Jurkat, Clone E6-1 (cell line): ENCODE results near the gene NCKAP5.

Experiments used
- DNase-seq: peaks from one replicate; pipeline ENCODE4 v3.0.0-alpha.2; 2011; ENCODE audit warnings: low read depth, low spot score
- H3K4me3 ChIP-seq: 2 replicates; pipeline ENCODE4 v1.5.1; 2011; ENCODE audit warnings: mild to moderate bottlenecking, low read length, control low read depth, moderate library complexity

Gene NCKAP5

DNA sequence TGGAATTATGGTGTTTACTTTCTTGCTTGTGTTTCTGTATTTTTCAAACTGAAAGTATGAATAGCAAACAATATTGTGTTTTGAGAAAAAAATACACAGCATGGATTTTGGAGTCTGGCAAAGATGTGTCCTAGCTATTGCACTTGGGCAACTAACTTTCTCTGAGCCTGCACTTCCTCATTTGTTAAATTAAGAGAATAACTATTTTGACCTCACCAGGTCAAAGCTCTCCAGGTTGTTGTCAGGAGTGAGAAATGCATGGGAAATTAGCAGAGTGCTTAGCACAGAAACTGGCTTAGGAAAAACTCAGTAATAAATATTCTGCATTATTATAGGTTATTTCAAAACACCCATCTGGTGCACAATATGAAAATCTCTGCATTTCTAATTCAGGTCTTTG, 926.4 kb downstream of the NCKAP5 start:
- DNase-seq: no peak
- no peak overlapping the region for H3K4me3 ChIP-seq

DNA sequence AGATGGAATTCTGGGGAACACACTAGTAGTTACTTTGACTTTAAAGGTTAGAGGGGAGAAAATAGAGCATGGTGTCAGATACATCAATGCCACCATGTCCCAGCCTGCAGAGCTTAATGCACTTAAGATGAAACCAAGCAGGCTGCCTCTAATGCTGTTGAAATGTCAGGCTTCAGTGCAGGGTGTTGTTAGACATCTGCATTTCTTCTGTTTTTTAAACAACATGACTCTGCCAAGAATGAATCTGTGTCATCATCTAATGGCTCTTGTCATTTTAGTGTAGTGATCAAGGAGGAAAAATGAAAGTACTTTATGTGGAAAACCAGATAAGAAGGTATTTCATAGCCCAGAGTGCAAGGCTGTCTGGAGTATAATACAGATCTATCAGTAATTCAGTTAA, 928.1 kb downstream of the NCKAP5 start:
- DNase-seq: no peak
- H3K4me3 ChIP-seq: no peak overlapping the region

DNA sequence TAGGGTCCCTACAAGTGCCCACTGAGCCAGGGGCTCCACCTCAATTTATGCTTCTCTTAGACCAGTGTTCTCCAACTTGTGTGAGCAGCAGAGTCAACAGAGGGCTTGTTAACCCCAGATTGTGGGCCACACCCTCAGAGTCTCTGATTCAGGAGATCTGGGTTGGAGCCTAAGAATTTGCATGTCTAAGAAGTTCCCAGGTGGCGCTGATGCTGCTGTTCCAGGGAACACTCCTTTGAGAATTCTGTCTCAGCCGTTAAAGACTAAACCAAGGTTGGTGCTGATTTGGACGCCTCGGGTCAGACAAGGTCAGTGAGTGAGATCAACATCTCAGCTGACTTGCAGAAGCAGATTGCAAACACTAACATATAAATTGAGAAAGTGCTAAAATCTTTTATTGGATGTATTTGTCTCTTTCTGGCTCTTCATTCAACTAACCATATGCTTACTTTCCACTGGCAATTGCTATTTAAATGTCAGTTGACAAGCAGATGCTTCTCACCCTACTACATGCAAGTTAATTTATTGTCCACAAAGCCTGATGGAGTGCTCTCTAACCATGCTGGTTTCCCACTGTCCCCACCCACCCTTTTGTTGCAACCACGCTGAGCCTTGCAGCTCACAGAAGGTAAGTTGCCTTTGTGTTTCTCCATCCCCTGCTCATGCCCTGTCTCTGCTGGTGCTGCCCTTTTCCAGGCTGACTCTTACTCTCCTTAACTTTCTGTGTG, 929.8 kb downstream of the NCKAP5 start:
- no peak for DNase-seq
- H3K4me3 ChIP-seq: no peak overlapping the region

DNA sequence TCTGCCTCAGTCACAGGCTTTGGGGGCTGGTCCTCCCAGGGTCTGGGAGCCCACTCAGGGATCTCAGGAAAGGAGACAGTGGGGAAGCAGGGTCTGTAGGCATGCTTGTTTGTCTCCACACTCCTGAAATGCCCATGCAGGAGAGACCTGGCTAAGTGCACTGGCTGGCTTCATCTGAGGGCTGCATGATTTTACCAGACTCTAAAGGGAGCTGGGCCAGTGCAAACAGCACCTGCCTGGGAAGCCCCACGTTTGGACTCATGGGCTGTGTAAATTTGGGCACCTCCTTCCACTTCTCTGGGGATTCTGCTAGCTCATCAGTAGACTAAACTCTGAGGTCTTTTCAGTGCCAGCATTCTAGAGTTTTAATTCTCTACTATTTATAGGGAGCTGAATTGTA, 931.9 kb downstream of the NCKAP5 start:
- DNase-seq: no peak
- no peak overlapping the region for H3K4me3 ChIP-seq

DNA sequence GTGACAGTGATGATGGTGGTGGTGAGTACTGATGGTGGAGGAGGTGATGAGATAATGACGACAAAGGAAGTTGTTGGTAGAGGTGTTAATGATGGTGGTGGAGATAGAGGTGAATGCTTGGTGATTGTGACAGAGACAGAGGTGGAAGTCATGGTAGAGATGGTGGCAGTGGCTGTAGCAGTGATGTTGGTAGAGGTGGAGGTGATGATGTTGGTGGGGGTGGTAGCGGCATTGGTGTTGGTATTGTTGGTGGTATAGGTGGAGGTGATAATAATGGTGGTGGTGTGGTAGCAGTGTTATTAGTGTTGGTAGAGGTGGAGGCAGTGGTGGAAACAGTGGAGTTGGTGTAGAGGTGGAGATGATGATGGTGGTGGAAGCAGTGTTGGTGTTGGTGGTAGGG, 934.6 kb downstream of the NCKAP5 start:
- no peak for DNase-seq
- no peak overlapping the region for H3K4me3 ChIP-seq

DNA sequence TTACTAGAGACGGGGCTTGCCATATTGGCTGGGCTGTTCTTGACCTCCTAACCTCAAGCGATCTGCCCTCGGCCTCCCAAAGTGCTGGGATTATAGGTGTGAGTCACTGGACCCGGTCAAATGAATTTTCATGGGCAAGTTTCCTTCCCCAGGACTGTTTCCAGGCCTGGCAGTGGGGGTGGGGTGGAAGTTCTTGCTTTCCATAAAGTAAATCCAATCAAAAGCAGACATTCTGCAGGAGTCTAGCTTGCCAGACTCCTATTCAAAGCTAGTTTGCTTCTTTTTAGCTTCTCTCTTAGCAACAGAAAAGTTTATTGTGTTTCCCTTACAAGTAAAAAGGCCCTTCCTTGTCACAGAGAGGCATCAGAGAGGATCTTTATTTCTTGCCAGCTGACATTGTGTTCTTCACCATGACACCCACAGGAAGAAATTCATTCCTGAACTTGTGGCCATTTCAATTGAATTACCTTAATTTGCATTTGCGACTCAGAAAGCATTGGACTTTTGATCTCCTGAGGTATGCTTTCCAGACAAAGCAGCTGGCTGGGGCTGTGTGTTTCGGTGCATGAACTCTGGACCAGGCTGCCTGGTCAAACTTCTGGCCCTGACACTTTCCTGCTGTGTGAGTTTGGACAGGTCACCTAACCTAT, 936.1 kb downstream of the NCKAP5 start:
- no peak for DNase-seq
- H3K4me3 ChIP-seq: no peak overlapping the region

DNA sequence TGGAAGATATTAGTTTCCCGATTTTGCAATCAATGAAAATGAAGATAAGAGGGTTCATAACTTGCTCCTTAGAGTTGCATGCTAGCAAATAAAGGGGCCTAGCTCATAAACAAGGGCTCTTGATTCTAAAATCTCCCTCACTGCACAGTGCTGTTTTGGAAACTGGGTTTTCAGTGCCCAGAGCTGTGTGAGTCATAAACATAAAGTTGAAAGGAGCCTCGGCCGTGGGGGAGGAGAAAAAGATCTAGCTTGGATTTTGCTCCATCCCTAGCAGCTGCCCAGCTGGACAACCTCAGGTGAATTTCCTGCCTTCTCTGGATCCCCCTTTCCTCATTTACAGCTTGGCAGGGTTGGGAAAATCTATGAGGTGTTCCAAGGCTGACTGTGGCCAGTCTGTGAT, 940.7 kb downstream of the NCKAP5 start:
- H3K4me3 ChIP-seq: no peak overlapping the region
- no peak for DNase-seq

DNA sequence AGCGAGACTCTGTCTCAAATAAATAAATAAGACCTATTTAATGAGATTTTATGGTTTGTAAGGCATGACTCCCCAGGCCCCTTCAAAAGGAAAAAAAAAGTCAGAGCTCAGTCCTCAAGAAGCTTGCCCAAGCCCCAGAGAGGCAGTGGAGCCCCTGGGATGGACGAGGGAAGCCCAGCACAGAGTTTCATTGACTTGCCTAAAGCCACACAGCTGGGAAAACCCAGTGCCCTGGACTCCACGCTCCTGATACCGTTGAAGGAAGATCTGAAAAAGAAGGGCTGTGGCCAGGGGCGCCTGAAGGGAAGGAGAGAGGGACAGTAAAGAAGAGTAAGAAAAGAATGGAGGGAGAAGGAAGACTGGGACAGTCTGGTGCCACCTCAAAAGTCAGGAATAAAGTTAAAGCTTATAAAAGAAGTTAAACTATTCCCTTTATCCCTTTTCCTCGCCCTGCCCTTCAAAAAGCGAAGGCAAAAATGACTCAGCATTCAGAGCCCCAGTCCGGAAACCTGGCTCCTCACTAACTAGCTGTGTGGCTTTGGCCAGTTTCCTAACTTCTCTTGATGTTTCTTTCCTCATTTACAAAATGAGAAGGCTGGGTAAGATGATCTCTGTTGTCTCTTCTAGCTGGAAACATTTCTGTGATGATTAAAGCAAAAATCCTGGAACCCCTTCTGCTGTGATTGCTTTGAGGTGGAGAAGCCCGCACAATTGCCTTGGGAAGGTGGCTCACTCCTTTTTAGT, 945.0 kb downstream of the NCKAP5 start:
- H3K4me3 ChIP-seq: no peak overlapping the region
- no peak for DNase-seq
